ENCODE measurements around the gene UBIAD1. TPM values are rescaled to one million over a fixed set of nuclear protein-coding genes. Genes with fewer than 3 reads are reported as not detected.
A peak's percentile ranks its signal among the peaks of the same experiment; 100 is the strongest.

Gene UBIAD1
- total and polyA plus RNA-seq, 2 of the 13 experiments (the other 11 are each of a cell fraction or from before 2014, with no cell fraction given), result 16.9 to 20.4 TPM

GRCh38 chr1:11273595-11274234 lies 717 bp downstream of the UBIAD1 start (continued):
- 0 out of 2 replicates have a peak, but pooled peaks have one; percentile 75 for TF ChIP-seq CREB3 (CRISPR knock-in tag; IDR thresholded peaks at IDR 0.05)
- TF ChIP-seq ZNF234 (CRISPR knock-in tag; conservative IDR thresholded peaks at IDR 0.05), result 0 out of 2 replicates have a peak, but pooled peaks have one; percentile 10
- TF ChIP-seq ZNF615 (CRISPR knock-in tag; IDR thresholded peaks at IDR 0.05; ENCODE audit: borderline replicate concordance), result no peak
- TF ChIP-seq ZGPAT (CRISPR knock-in tag; IDR thresholded peaks at IDR 0.05), result no peak
- TF ChIP-seq MEIS2 (CRISPR knock-in tag; IDR thresholded peaks at IDR 0.05), result no peak
- TF ChIP-seq NFKB2 (CRISPR knock-in tag; IDR thresholded peaks at IDR 0.05; ENCODE audit: borderline replicate concordance), result no peak
- 0 out of 2 replicates have a peak, but pooled peaks have one; percentile 57 for TF ChIP-seq IRF9 (CRISPR knock-in tag; IDR thresholded peaks at IDR 0.05; ENCODE audit: borderline replicate concordance)
- no peak for TF ChIP-seq NFRKB (IDR thresholded peaks at IDR 0.05)
- TF ChIP-seq NCOR1 (IDR thresholded peaks at IDR 0.05; ENCODE audit: borderline replicate concordance, low read length), result no peak
- no peak for TF ChIP-seq TEAD2 (CRISPR knock-in tag; IDR thresholded peaks at IDR 0.05)
- no peak; the same call in 1 of the 2 replicates for TF ChIP-seq FLYWCH1 (CRISPR knock-in tag; IDR thresholded peaks at IDR 0.05)
- no peak for TF ChIP-seq EEA1 (CRISPR knock-in tag; IDR thresholded peaks at IDR 0.05; ENCODE audit: borderline replicate concordance)
- no peak for TF ChIP-seq MED13 (CRISPR knock-in tag; IDR thresholded peaks at IDR 0.05)
- no peak for TF ChIP-seq ZNF816 (CRISPR knock-in tag; IDR thresholded peaks at IDR 0.05; ENCODE audit: borderline replicate concordance)
- TF ChIP-seq UBTF (CRISPR knock-in tag; IDR thresholded peaks at IDR 0.05), result peak; percentile 64
- TF ChIP-seq ZNF549 (CRISPR knock-in tag; IDR thresholded peaks at IDR 0.05), result no peak
- TF ChIP-seq ZNF574 (CRISPR knock-in tag; IDR thresholded peaks at IDR 0.05), result no peak
- no peak for TF ChIP-seq ZNF44 (CRISPR knock-in tag; IDR thresholded peaks at IDR 0.05)
- TF ChIP-seq FOXJ3 (CRISPR knock-in tag; IDR thresholded peaks at IDR 0.05; ENCODE audit: borderline replicate concordance), result 0 out of 2 replicates have a peak, but pooled peaks have one; percentile 17
- TF ChIP-seq ZNF691 (CRISPR knock-in tag; IDR thresholded peaks at IDR 0.05; ENCODE audit: borderline replicate concordance, low read depth), result 0 out of 2 replicates have a peak, but pooled peaks have one; percentile 5

Data from HepG2 (cell line).